ENCODE measurements around the gene PARP16.

The PARP16 gene

DNA sequence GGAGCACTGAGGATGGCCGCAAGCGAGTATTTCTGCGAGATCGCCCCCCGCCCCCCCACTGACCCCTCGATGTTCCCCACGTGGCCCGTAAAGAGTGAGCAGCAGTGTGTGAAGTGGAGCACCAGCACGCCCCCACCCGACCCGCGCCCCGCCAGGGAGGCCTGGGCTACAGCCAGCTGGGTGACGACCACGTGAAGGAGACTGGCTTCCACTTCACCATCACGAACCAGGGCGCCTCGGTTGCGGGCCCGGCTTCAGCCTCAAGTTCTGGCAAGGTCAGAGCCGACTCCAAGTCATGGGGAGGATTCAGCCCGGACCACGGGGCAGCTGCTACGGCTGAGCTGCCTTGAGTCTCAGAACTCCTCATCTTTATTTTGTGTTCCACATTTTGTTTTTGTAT is 15.4 kb upstream of the PARP16 start:
- DNase-seq (ENCODE audit: low read depth, low spot score) = no peak
- H3K4me3 ChIP-seq (ENCODE audit: low read depth, low read length) = no peak overlapping the region
- no peak for TF ChIP-seq CTCF (IDR thresholded peaks at IDR 0.05; ENCODE audit: insufficient read depth, low read length, missing control alignments)
- ChIA-PET POLR2A (no interaction called here), CTCF (interaction anchor here (0.8 to 5.5 kb wide), 5 partner anchors 15 to 247 kb away, joined by 3 to 133 read pairs (median 3); partner anchors contain the start of genes CLPX and PARP16)

DNA sequence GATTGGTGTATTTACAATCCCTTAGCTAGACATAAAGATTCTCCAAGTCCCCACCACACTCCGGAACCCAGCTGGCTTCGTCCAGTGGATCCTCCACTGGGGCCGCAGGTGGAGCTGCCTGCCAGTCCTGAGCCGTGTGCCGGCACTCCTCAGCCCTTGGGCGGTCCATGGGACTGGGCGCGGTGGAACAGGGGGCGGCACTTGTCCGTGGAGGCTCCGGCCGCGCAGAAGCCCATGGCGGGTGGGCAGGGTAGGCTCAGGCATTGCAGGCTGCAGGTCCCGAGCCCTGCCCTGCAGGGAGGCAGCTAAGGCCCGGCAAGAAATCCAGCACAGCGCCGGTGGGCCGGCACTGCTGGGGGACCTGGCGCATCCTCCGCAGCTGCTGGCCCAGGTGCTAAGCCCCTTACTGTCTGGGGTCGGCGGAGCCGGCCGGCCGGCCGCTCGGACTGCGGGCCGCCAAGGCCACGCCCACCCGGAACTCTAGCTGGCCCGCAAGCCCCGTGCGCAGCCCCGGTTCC is 14.3 kb upstream of the PARP16 start:
- TF ChIP-seq CTCF (IDR thresholded peaks at IDR 0.05; ENCODE audit: insufficient read depth, low read length, missing control alignments) = no peak
- ChIA-PET POLR2A (no interaction called here), CTCF (interaction anchor here (1.0 to 5.5 kb wide), 3 partner anchors 14 to 113 kb away, joined by 3 to 133 read pairs (median 4); partner anchors contain the start of genes CLPX and PARP16)
- H3K4me3 ChIP-seq (ENCODE audit: low read depth, low read length) = no peak overlapping the region
- no peak for DNase-seq (ENCODE audit: low read depth, low spot score)

GRCh38 chr15:65298731-65299130 is 12.0 kb upstream of the PARP16 start:
- no peak overlapping the region for H3K4me3 ChIP-seq (ENCODE audit: low read depth, low read length)
- ChIA-PET POLR2A (no interaction called here), CTCF (interaction anchor here (1.1 to 5.5 kb wide), 3 partner anchors 30 to 110 kb away, joined by 3 to 133 read pairs (median 3); partner anchors contain the start of gene CLPX)
- no peak for TF ChIP-seq CTCF (IDR thresholded peaks at IDR 0.05; ENCODE audit: insufficient read depth, low read length, missing control alignments)
- DNase-seq (ENCODE audit: low read depth, low spot score) = no peak

DNA sequence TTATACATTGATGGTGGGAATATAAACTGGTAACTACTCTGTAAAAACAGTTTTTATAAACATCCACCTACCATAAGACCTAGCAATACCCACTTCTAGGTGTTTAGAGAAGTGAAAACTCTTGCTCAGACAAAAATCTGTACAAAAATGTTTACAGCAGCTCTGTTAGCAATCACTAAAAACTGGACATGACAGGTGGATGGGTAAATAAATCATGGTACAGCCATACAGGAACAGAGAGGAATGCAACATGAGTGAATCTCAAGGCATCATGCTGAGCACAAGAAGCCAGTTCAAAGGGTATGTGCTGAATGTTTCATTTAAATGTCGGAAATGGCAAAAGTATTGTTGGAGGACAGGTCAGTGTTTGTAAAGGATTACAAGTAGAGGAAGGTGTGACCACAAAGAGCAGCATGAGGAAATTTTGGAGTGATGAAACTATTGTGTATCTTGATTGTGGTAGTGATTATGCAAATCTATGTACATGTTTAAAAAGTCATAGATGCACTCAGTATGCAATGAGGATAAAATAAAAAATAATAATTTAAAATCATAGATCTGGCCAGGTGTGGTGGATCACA is 6.3 kb upstream of the PARP16 start:
- no peak overlapping the region for H3K4me3 ChIP-seq (ENCODE audit: low read depth, low read length)
- TF ChIP-seq CTCF (IDR thresholded peaks at IDR 0.05; ENCODE audit: insufficient read depth, low read length, missing control alignments) = no peak
- POLR2A ChIA-PET = no interaction called here
- no peak for DNase-seq (ENCODE audit: low read depth, low spot score)
- CTCF ChIA-PET = interaction anchor here (0.8 to 1.1 kb wide), 2 partner anchors 12 to 21 kb away, joined by 3 read pairs; partner anchors contain the start of gene RNU5B-1

DNA sequence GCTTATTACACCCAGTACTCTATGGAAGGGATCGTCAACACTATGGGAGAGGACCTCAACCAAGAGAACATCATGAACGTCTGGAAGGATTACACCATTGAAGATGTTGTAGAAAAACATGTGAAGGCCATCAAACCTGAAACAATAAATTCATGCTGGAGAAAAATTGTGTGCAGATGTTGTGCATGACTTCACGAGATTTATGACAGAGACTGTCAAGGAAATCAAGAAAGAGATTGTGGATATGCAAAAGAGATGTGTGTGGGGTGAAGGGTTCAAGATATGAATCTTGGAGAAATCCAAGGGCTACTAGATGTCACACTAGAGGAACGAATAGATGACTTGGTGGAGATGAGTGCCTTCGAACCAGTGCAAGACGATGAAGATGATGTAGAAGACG is 3.5 kb upstream of the PARP16 start:
- ChIA-PET POLR2A (interaction anchor here (1.0 kb wide), 1 partner anchor 14 kb away, joined by 3 read pairs; the partner anchor contains the start of gene RNU5B-1), CTCF (no interaction called here)
- no peak for TF ChIP-seq CTCF (IDR thresholded peaks at IDR 0.05; ENCODE audit: insufficient read depth, low read length, missing control alignments)
- no peak for DNase-seq (ENCODE audit: low read depth, low spot score)
- no peak overlapping the region for H3K4me3 ChIP-seq (ENCODE audit: low read depth, low read length)

DNA sequence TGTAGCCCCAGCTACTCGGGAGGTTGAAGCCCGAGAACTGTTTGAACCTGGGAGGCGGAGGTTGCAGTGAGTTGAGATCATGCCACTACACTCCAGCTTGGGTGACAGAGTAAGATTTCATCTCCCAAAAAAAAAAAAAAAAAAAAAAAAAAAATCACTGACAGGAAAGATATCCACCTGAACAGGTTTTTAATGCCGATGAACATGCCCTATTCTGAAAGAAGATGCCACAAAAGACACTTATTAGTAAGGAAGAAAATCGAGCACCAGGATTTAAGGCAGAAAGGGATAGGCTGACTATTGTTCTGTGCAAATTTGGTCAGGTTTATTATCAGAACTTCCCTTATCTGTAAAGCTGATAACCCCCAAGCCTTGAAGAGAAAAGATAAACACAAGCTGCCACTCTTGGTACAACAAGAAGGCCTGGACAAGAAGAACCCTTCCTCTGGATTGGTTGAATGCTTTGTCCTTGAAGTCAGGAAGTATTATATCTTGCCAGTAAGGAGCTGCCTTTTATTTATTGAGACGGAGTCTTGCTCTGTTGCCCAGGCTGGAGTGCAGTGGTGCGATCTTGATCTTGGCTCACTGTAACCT is 2.7 kb upstream of the PARP16 start:
- no peak for TF ChIP-seq CTCF (IDR thresholded peaks at IDR 0.05; ENCODE audit: insufficient read depth, low read length, missing control alignments)
- ChIA-PET CTCF (interaction anchor here (0.6 to 0.7 kb wide), 2 partner anchors 18 to 29 kb away, joined by 3 to 4 read pairs; no protein-coding TSS in a partner anchor), POLR2A (interaction anchor here (1.0 kb wide), 1 partner anchor 15 kb away, joined by 3 read pairs; the partner anchor contains the start of gene RNU5B-1)
- no peak for DNase-seq (ENCODE audit: low read depth, low spot score)
- H3K4me3 ChIP-seq (ENCODE audit: low read depth, low read length) = no peak overlapping the region

All from AG04449 (cell line).